SK-N-SH (cell line): Measurements from ENCODE around the gene UTF1. TPM values are rescaled to one million over a fixed set of nuclear protein-coding genes. Genes with fewer than 3 reads are reported as not detected.
A peak's percentile ranks its signal among the peaks of the same experiment; 100 is the strongest.

Source experiments
- CTCF ChIA-PET: fragments of 300-600, 350-600 bp; formaldehyde crosslinking; extraction: SDS; loops from one replicate; lab custom pipeline; 2021; lab: Yijun Ruan, JAX
- POLR2A ChIA-PET: fragments of 350-600 bp; sonication (Branson Sonifier 250); formaldehyde crosslinking; extraction: SDS; loops from one replicate; lab custom pipeline; 2020; ENCODE audit warnings: antibody characterized with exemption, inconsistent platforms; lab: Yijun Ruan, JAX
- DNase-seq: peaks from one replicate; pipeline ENCODE4 v3.0.0; 2012
- H2AFZ ChIP-seq: fragments of 200-600 bp; sonication (generic); 2 replicates; pipeline ENCODE4 v1.8.1; 2016; ENCODE audit warnings: antibody characterized with exemption, mild to moderate bottlenecking, low read depth
- H3F3A ChIP-seq: fragments of 200-600 bp; sonication (generic); replicated peaks from 2 replicates; pipeline ENCODE3; 2016; ENCODE audit warnings: antibody characterized with exemption, mild to moderate bottlenecking; ENCODE audit not compliant: insufficient read depth
- H3K27ac ChIP-seq, 2 experiments: fragments of 200-500 bp in 1 of 2; fragments of 200-600 bp in 1 of 2; sonication (Bioruptor generic) in 1 of 2; sonication (generic), shearing (Covaris generic) in 1 of 2; 2 replicates each; pipeline versions ENCODE4 v1.5.1 to v1.6.1; 2014 to 2016; ENCODE audit warnings: low read depth in 2 of 2, inconsistent platforms in 1 of 2, low read length in 1 of 2, mild to moderate bottlenecking in 1 of 2, mixed read lengths in 1 of 2
- H3K27me3 ChIP-seq: fragments of 200-600 bp; sonication (generic), shearing (Covaris generic); 2 replicates; pipeline ENCODE4 v1.6.1; 2016; ENCODE audit warnings: mixed run types; ENCODE audit not compliant: insufficient read depth
- H3K36me3 ChIP-seq, 2 experiments: fragments of 200-500 bp in 1 of 2; fragments of 200-600 bp in 1 of 2; sonication (Bioruptor generic) in 1 of 2; sonication (generic) in 1 of 2; replicated peaks in 1 of 2; 2 replicates each; pipeline versions ENCODE3 to v1.5.1; 2014 to 2016; ENCODE audit warnings: low read length in 1 of 2, mild to moderate bottlenecking in 1 of 2; ENCODE audit not compliant: insufficient read depth in 2 of 2, control insufficient read depth in 1 of 2
- H3K4me1 ChIP-seq, 2 experiments: fragments of 200-500 bp in 1 of 2; fragments of 200-600 bp in 1 of 2; sonication (Bioruptor generic) in 1 of 2; sonication (generic), shearing (Covaris generic) in 1 of 2; 2 replicates each; pipeline versions ENCODE4 v1.5.1 to v1.6.1; 2014 to 2016; ENCODE audit warnings: low read depth in 1 of 2, low read length in 1 of 2, mixed run types in 1 of 2; ENCODE audit not compliant: insufficient read depth in 2 of 2, control insufficient read depth in 1 of 2
- H3K4me2 ChIP-seq: fragments of 200-600 bp; sonication (generic), shearing (Covaris generic); 2 replicates; pipeline ENCODE4 v1.6.1; 2017; ENCODE audit warnings: mixed run types
- H3K4me3 ChIP-seq, 2 experiments: fragments of 200-500 bp in 1 of 2; fragments of 200-600 bp in 1 of 2; sonication (Bioruptor generic) in 1 of 2; sonication (generic), shearing (Covaris generic) in 1 of 2; 2 replicates each; pipeline versions ENCODE4 v1.5.1 to v1.8.1; 2014 to 2016; ENCODE audit warnings: low read depth in 2 of 2, inconsistent platforms in 1 of 2, low read length in 1 of 2, mild to moderate bottlenecking in 1 of 2, mixed read lengths in 1 of 2, moderate library complexity in 1 of 2
- H3K79me2 ChIP-seq: fragments of 200-600 bp; sonication (generic); 2 replicates; pipeline ENCODE4 v1.8.1; 2017; ENCODE audit warnings: mild to moderate bottlenecking; ENCODE audit not compliant: insufficient read depth
- H3K9ac ChIP-seq: fragments of 200-600 bp; sonication (generic); 2 replicates; pipeline ENCODE4 v1.6.1; 2017; ENCODE audit warnings: mixed run types
- H3K9me2 ChIP-seq: fragments of 200-600 bp; sonication (generic); 2 replicates; pipeline ENCODE4 v1.6.1; 2017; ENCODE audit warnings: mixed run types
- H3K9me3 ChIP-seq: fragments of 200-600 bp; sonication (generic); 2 replicates; pipeline ENCODE4 v1.6.1; 2017; ENCODE audit warnings: mixed run types, mild to moderate bottlenecking, moderate library complexity
- H4K20me1 ChIP-seq: fragments of 200-600 bp; sonication (generic); 2 replicates; pipeline ENCODE4 v1.6.1; 2017; ENCODE audit warnings: mild to moderate bottlenecking, mixed run types; ENCODE audit not compliant: insufficient read depth
- CHD2 ChIP-seq: fragments of 150-350 bp; IDR thresholded peaks from 2 replicates; pipeline ENCODE4 v1.6.1; 2018; ENCODE audit warnings: low read length; ENCODE audit not compliant: partially characterized antibody
- EP300 ChIP-seq, 2 experiments: IDR thresholded peaks; 2 replicates each; pipeline versions ENCODE4 v1.4.0 to v1.6.1; 2012; ENCODE audit warnings: borderline replicate concordance in 1 of 2, low read depth in 1 of 2, low read length in 1 of 2
- FOSL2 ChIP-seq: IDR thresholded peaks from 2 replicates; pipeline ENCODE4 v1.4.0; 2012; ENCODE audit warnings: low read depth, mild to moderate bottlenecking, moderate library complexity, borderline replicate concordance
- GATA2 ChIP-seq: sonication (generic); formaldehyde crosslinking; IDR thresholded peaks from 2 replicates; pipeline ENCODE4 v1.5.0; 2020; ENCODE audit warnings: mild to moderate bottlenecking, missing genetic modification reagents
- JUND ChIP-seq: IDR thresholded peaks from 2 replicates; pipeline ENCODE4 v1.4.0; 2012
- MEF2A ChIP-seq: IDR thresholded peaks from 2 replicates; pipeline ENCODE4 v1.4.0; 2012; ENCODE audit warnings: low read depth, borderline replicate concordance
- REST ChIP-seq: IDR thresholded peaks from 2 replicates; pipeline ENCODE4 v1.6.1; 2012; ENCODE audit warnings: mild to moderate bottlenecking, low read depth, low read length, moderate library complexity
- SMC3 ChIP-seq: IDR thresholded peaks from 2 replicates; pipeline ENCODE4 v1.6.1; 2012; ENCODE audit warnings: low read depth, low read length, improper control_type of control experiment
- TAF1 ChIP-seq: IDR thresholded peaks from 2 replicates; pipeline ENCODE4 v1.6.1; 2012; ENCODE audit warnings: low read depth, mild to moderate bottlenecking, low read length, moderate library complexity, borderline replicate concordance
- TCF12 ChIP-seq: IDR thresholded peaks from 2 replicates; pipeline ENCODE4 v1.4.0; 2012
- TEAD4 ChIP-seq: IDR thresholded peaks from 2 replicates; pipeline ENCODE4 v1.4.0; 2012; ENCODE audit warnings: mild to moderate bottlenecking, borderline replicate concordance; ENCODE audit not compliant: insufficient read depth
- USF1 ChIP-seq: IDR thresholded peaks from 2 replicates; pipeline ENCODE4 v1.4.0; 2012; ENCODE audit warnings: low read depth, borderline replicate concordance
- WGBS: methylation state at CpG from one replicate; pipeline ENCODE4 v1.1.6; 2017; ENCODE audit warnings: low lambda C conversion rate; 5-methylcytosine and 5-hydroxymethylcytosine counted together
- polyA plus RNA-seq, 3 experiments: library from polyadenylated mRNA; depleted of rRNA; stranded (reverse); fragments of >200 nt; gene quantifications; 2 replicates each; pipeline ENCODE4 v1.2.3, GENCODE V29; 2012

UTF1 gene
- polyA plus RNA-seq, 1 of the 3 experiments (the other 2 are of a cell fraction), result not detected

- Histone ChIP-seq H3K27ac (no peak overlapping the region), H3F3A (no peaks in the 10 kb centered on the region), H3K27me3 (no peaks in the 10 kb centered on the region), H3K79me2 (no peaks in the 10 kb centered on the region), H3K4me3 (no peak overlapping the region), H3K4me2 (no peak overlapping the region), H3K9ac (no peak overlapping the region), H3K4me1 (no peaks in the 10 kb centered on the region; a peak in 1 of 4 replicates), H2AFZ (no peak overlapping the region), H3K9me3 (no peaks in the 10 kb centered on the region), H3K36me3 (peaks cover 0 to 17% of the 10 kb centered on the region in 2 experiments), H3K9me2 (no peaks in the 10 kb centered on the region), H4K20me1 (no peaks in the 10 kb centered on the region; the same call in 1 of the 2 replicates)
- POLR2A ChIA-PET, result no interaction called here
- WGBS, result 67% methylated on average over 1 of the region's 6 CpGs
- TF ChIP-seq MEF2A (no peak), GATA2 (CRISPR knock-in tag) (no peak), CHD2 (no peak), JUND (no peak), TAF1 (no peak), TEAD4 (no peak), EP300 (IDR thresholded peaks at IDR 0.05; ENCODE audit: borderline replicate concordance in 1 of 2, low read depth in 1 of 2, low read length in 1 of 2) (no peak), USF1 (no peak), TCF12 (no peak), REST (no peak), FOSL2 (no peak)
- no peak for DNase-seq
- CTCF ChIA-PET, result interaction anchor here (3.1 kb wide), 1 partner anchor 31 kb away, joined by 9 read pairs; no protein-coding TSS in a partner anchor
Observed at GRCh38 chr10:133276100-133276434, 46.0 kb downstream of the UTF1 start.

GRCh38 chr10:133276435-133277201, 46.6 kb downstream of the UTF1 start, which contains the start of gene ADAM8:
Gene ADAM8 (minus strand): TSS chr10:133276868. CDS start chr10:133276817, 51 bp downstream.
- WGBS, result 52% methylated on average over 18 of the region's 63 CpGs
- H3K79me2 ChIP-seq, result no peaks in the 10 kb centered on the region
- TF ChIP-seq CHD2 (no peak), SMC3 (no peak)
- TF ChIP-seq, all 33 proteins: peak for 0
- H3K9me3 ChIP-seq, result no peaks in the 10 kb centered on the region
- no peak within 1 kb of the TSS for H3K4me2 ChIP-seq
- no peak within 1 kb of the TSS for H3K4me3 ChIP-seq
- DNase-seq, result peak; percentile 72
- H3K27me3 ChIP-seq, result no peaks in the 10 kb centered on the region
- POLR2A ChIA-PET, result no interaction called here
- H3K27ac ChIP-seq, result no peak within 1 kb of the TSS
- CTCF ChIA-PET, result interaction anchor here (0.6 to 3.1 kb wide), 3 partner anchors 24 to 133 kb away, joined by 3 to 9 read pairs (median 5); no protein-coding TSS in a partner anchor
- H2AFZ ChIP-seq, result no peak within 1 kb of the TSS
- H3K36me3 ChIP-seq, result peaks cover 0 to 23% of the 10 kb centered on the region in 2 experiments
- no peaks in the 10 kb centered on the region; the same call in 1 of the 2 replicates for H4K20me1 ChIP-seq
- H3K9ac ChIP-seq, result no peak within 1 kb of the TSS
- no peaks in the 10 kb centered on the region; a peak in 1 of 4 replicates for H3K4me1 ChIP-seq
- H3F3A ChIP-seq, result no peaks in the 10 kb centered on the region
- H3K9me2 ChIP-seq, result no peaks in the 10 kb centered on the region
